GM23338 (cell line): ENCODE data around the gene EHD1. TPM values are rescaled to one million over a fixed set of nuclear protein-coding genes. Genes with fewer than 3 reads are reported as not detected.

Source experiments
- ATAC-seq: fragments of 200-7000 bp; cut with Tn5 transposase; 3 replicates; pipeline ENCODE4 v1.9.1; 2020
- DNase-seq: peaks from one replicate; pipeline ENCODE4 v3.0.0-alpha.2; 2015; ENCODE audit warnings: low spot score
- H2AFZ ChIP-seq: fragments of 200-600 bp; sonication (generic); 2 replicates; pipeline ENCODE4 v1.8.0; 2016; ENCODE audit warnings: antibody characterized with exemption, mild to moderate bottlenecking, moderate library complexity
- H3F3A ChIP-seq: fragments of 200-600 bp; sonication (generic); replicated peaks from 2 replicates; pipeline ENCODE4 v1.8.0; 2017; ENCODE audit warnings: antibody characterized with exemption, mixed run types, low read depth
- H3K27ac ChIP-seq: fragments of 200-600 bp; sonication (generic); 2 replicates; pipeline ENCODE4 v1.6.1; 2016; ENCODE audit warnings: low read depth
- H3K27me3 ChIP-seq: fragments of 200-600 bp; sonication (generic); 2 replicates; pipeline ENCODE4 v1.8.0; 2016; ENCODE audit warnings: mild to moderate bottlenecking, mixed run types, moderate library complexity; ENCODE audit not compliant: insufficient read depth
- H3K36me3 ChIP-seq: fragments of 200-600 bp; sonication (generic); 2 replicates; pipeline ENCODE4 v1.8.0; 2016; ENCODE audit warnings: mild to moderate bottlenecking; ENCODE audit not compliant: insufficient read depth
- H3K4me1 ChIP-seq: fragments of 200-600 bp; sonication (generic); 2 replicates; pipeline ENCODE4 v1.8.0; 2016; ENCODE audit warnings: mild to moderate bottlenecking, moderate library complexity; ENCODE audit not compliant: insufficient read depth
- H3K4me2 ChIP-seq: fragments of 200-600 bp; sonication (generic); 2 replicates; pipeline ENCODE4 v1.7.1; 2017; ENCODE audit warnings: mixed run types
- H3K4me3 ChIP-seq: fragments of 200-600 bp; sonication (generic); 2 replicates; pipeline ENCODE4 v1.6.1; 2016; ENCODE audit warnings: mixed run types
- H3K79me2 ChIP-seq: fragments of 200-600 bp; sonication (generic); replicated peaks from 2 replicates; pipeline ENCODE4 v1.8.0; 2017; ENCODE audit warnings: mild to moderate bottlenecking; ENCODE audit not compliant: insufficient read depth
- H3K9me2 ChIP-seq: fragments of 200-600 bp; sonication (generic); 2 replicates; pipeline ENCODE4 v1.8.0; 2017; ENCODE audit not compliant: insufficient read depth
- H4K20me1 ChIP-seq: fragments of 200-600 bp; sonication (generic); replicated peaks from 2 replicates; pipeline ENCODE4 v1.8.0; 2017; ENCODE audit warnings: mild to moderate bottlenecking; ENCODE audit not compliant: insufficient read depth
- H3K27ac Mint-ChIP-seq: 2 replicates; pipeline ENCODE4 v1.8.0; 2020; ENCODE audit warnings: inconsistent platforms, mild to moderate bottlenecking, moderate library complexity, mixed read lengths
- H3K27me3 Mint-ChIP-seq: 3 replicates; pipeline ENCODE4 v1.8.0; 2022; ENCODE audit warnings: low read depth, mild to moderate bottlenecking, moderate library complexity, mixed read lengths, inconsistent platforms; ENCODE audit not compliant: insufficient read depth, poor library complexity
- H3K36me3 Mint-ChIP-seq: 3 replicates; pipeline ENCODE4 v1.8.0; 2021; ENCODE audit warnings: low read depth, mild to moderate bottlenecking, inconsistent platforms, moderate library complexity, mixed read lengths
- H3K4me1 Mint-ChIP-seq: 3 replicates; pipeline ENCODE4 v1.8.0; 2020; ENCODE audit warnings: mild to moderate bottlenecking, inconsistent platforms, mixed read lengths
- H3K4me3 Mint-ChIP-seq: 3 replicates; pipeline ENCODE4 v1.8.0; 2021; ENCODE audit warnings: moderate library complexity, mild to moderate bottlenecking, inconsistent platforms, mixed read lengths
- H3K9me3 Mint-ChIP-seq: 3 replicates; pipeline ENCODE4 v1.8.0; 2020; ENCODE audit warnings: moderate library complexity, mild to moderate bottlenecking, inconsistent platforms, mixed read lengths
- CREB1 ChIP-seq: fragments of 250-450 bp; sonication (Bioruptor Pico); IDR thresholded peaks from 2 replicates; pipeline ENCODE4 v1.5.0; 2020; ENCODE audit warnings: low read depth, mild to moderate bottlenecking, moderate library complexity
- ETS1 ChIP-seq: IDR thresholded peaks from 2 replicates; pipeline ENCODE4 v1.6.1; 2016; ENCODE audit warnings: antibody characterized with exemption
- EZH2 ChIP-seq: fragments of 200-600 bp; sonication (generic); IDR thresholded peaks from one replicate; pipeline ENCODE4 v1.8.0; 2017; ENCODE audit warnings: antibody characterized with exemption, mild to moderate bottlenecking, low read depth; ENCODE audit not compliant: unreplicated experiment
- EZH2phosphoT487 ChIP-seq: fragments of 200-600 bp; sonication (generic); IDR thresholded peaks from one replicate; pipeline ENCODE4 v1.8.1; 2018; ENCODE audit warnings: antibody characterized with exemption; ENCODE audit not compliant: unreplicated experiment
- JUNB ChIP-seq: IDR thresholded peaks from one replicate; pipeline ENCODE4 v1.6.1; 2016; ENCODE audit warnings: antibody characterized with exemption; ENCODE audit not compliant: unreplicated experiment
- NANOG ChIP-seq: IDR thresholded peaks from 2 replicates; pipeline ENCODE4 v1.6.1; 2016; ENCODE audit warnings: antibody characterized with exemption, borderline replicate concordance
- POLR2AphosphoS5 ChIP-seq: IDR thresholded peaks from 2 replicates; pipeline ENCODE4 v1.6.1; 2016; ENCODE audit warnings: antibody characterized with exemption, low read depth
- STAT1 ChIP-seq: IDR thresholded peaks from one replicate; pipeline ENCODE4 v1.6.1; 2016; ENCODE audit warnings: antibody characterized with exemption; ENCODE audit not compliant: unreplicated experiment
- ZNF114 ChIP-seq: fragments of 250-450 bp; sonication (Bioruptor Pico); IDR thresholded peaks from 2 replicates; pipeline ENCODE4 v1.5.0; 2020; ENCODE audit warnings: mild to moderate bottlenecking, moderate library complexity
- ZNF331 ChIP-seq: fragments of 250-450 bp; sonication (Bioruptor Pico); IDR thresholded peaks from 2 replicates; pipeline ENCODE4 v1.5.0; 2020; ENCODE audit warnings: low read depth, mild to moderate bottlenecking, moderate library complexity
- ZNF462 ChIP-seq: fragments of 250-450 bp; sonication (Bioruptor Pico); IDR thresholded peaks from 2 replicates; pipeline ENCODE4 v1.5.0; 2020; ENCODE audit warnings: mild to moderate bottlenecking, moderate library complexity
- polyA plus RNA-seq: library from polyadenylated mRNA; unstranded; fragments of >200 nt; fragmentation: Nextera tagmentation; extraction: Ambion mirVana; gene quantifications from 2 replicates; pipeline ENCODE4 v1.2.1, GENCODE V29; 2016
- total RNA-seq: library from RNA; depleted of rRNA; stranded (reverse); fragments of >200 nt; shearing (Covaris generic); gene quantifications from 2 replicates; pipeline ENCODE4 v1.2.3, GENCODE V29; 2014
- TF ChIP-seq, protein P1 (sequence below): IDR thresholded peaks from one replicate; pipeline ENCODE4 v1.6.1; 2018; ENCODE audit warnings: antibody characterized with exemption; ENCODE audit not compliant: unreplicated experiment
- TF ChIP-seq, protein P2 (sequence below), 2 experiments: fragments of 200-600 bp in 1 of 2; sonication (generic) in 1 of 2; conservative IDR thresholded peaks; 2 replicates each; pipeline versions ENCODE4 v1.5.1 to v1.6.1; 2016 to 2017; ENCODE audit warnings: antibody characterized with exemption in 2 of 2, low read depth in 2 of 2, mild to moderate bottlenecking in 2 of 2, moderate library complexity in 1 of 2

Gene EHD1
- total and polyA plus RNA-seq, 2 experiments from 2014 or later = 16.7 to 69.7 TPM

- ATAC-seq (no peak), DNase-seq (no peak)
- H3K4me1 ChIP-seq = no peaks in the 10 kb centered on the region
- no peaks in the 10 kb centered on the region for H3F3A ChIP-seq
- Mint-ChIP-seq H3K36me3 (no peaks in the 10 kb centered on the region; the same call in 2 of the 3 replicates), H3K4me1 (peaks cover 5% of the 10 kb centered on the region), H3K9me3 (no peaks in the 10 kb centered on the region), H3K27me3 (peaks cover 19% of the 10 kb centered on the region), H3K27ac (no peak overlapping the region), H3K4me3 (no peak overlapping the region)
- TF ChIP-seq JUNB = no peak
- no peak for TF ChIP-seq ETS1
- TF ChIP-seq POLR2AphosphoS5 = no peak
- TF ChIP-seq STAT1 = no peak
- no peak for TF ChIP-seq EZH2phosphoT487
- TF ChIP-seq CREB1 (CRISPR knock-in tag) = no peak
- TF ChIP-seq ZNF114 (CRISPR knock-in tag) = no peak
- TF ChIP-seq, protein P1, sequence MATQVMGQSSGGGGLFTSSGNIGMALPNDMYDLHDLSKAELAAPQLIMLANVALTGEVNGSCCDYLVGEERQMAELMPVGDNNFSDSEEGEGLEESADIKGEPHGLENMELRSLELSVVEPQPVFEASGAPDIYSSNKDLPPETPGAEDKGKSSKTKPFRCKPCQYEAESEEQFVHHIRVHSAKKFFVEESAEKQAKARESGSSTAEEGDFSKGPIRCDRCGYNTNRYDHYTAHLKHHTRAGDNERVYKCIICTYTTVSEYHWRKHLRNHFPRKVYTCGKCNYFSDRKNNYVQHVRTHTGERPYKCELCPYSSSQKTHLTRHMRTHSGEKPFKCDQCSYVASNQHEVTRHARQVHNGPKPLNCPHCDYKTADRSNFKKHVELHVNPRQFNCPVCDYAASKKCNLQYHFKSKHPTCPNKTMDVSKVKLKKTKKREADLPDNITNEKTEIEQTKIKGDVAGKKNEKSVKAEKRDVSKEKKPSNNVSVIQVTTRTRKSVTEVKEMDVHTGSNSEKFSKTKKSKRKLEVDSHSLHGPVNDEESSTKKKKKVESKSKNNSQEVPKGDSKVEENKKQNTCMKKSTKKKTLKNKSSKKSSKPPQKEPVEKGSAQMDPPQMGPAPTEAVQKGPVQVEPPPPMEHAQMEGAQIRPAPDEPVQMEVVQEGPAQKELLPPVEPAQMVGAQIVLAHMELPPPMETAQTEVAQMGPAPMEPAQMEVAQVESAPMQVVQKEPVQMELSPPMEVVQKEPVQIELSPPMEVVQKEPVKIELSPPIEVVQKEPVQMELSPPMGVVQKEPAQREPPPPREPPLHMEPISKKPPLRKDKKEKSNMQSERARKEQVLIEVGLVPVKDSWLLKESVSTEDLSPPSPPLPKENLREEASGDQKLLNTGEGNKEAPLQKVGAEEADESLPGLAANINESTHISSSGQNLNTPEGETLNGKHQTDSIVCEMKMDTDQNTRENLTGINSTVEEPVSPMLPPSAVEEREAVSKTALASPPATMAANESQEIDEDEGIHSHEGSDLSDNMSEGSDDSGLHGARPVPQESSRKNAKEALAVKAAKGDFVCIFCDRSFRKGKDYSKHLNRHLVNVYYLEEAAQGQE = no peak
- TF ChIP-seq, protein P2, sequence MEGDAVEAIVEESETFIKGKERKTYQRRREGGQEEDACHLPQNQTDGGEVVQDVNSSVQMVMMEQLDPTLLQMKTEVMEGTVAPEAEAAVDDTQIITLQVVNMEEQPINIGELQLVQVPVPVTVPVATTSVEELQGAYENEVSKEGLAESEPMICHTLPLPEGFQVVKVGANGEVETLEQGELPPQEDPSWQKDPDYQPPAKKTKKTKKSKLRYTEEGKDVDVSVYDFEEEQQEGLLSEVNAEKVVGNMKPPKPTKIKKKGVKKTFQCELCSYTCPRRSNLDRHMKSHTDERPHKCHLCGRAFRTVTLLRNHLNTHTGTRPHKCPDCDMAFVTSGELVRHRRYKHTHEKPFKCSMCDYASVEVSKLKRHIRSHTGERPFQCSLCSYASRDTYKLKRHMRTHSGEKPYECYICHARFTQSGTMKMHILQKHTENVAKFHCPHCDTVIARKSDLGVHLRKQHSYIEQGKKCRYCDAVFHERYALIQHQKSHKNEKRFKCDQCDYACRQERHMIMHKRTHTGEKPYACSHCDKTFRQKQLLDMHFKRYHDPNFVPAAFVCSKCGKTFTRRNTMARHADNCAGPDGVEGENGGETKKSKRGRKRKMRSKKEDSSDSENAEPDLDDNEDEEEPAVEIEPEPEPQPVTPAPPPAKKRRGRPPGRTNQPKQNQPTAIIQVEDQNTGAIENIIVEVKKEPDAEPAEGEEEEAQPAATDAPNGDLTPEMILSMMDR (conservative IDR thresholded peaks at IDR 0.05; ENCODE audit: low read depth in 2 of 2) = no peak
- no peak for TF ChIP-seq ZNF331 (CRISPR knock-in tag)
- no peak for TF ChIP-seq ZNF462 (CRISPR knock-in tag)
- TF ChIP-seq NANOG = no peak
- no peak for TF ChIP-seq EZH2
- no peaks in the 10 kb centered on the region for H3K9me2 ChIP-seq
- H4K20me1 ChIP-seq = no peaks in the 10 kb centered on the region
- no peak overlapping the region for H3K4me2 ChIP-seq
- no peaks in the 10 kb centered on the region for H3K27me3 ChIP-seq
- no peak overlapping the region for H3K27ac ChIP-seq
- no peaks in the 10 kb centered on the region for H3K79me2 ChIP-seq
- no peaks in the 10 kb centered on the region for H3K36me3 ChIP-seq
- H3K4me3 ChIP-seq = no peak overlapping the region
- no peak overlapping the region for H2AFZ ChIP-seq
Measured at GRCh38 chr11:64894812-64895452, 16.5 kb upstream of the EHD1 start.
